ENCODE data around the gene ZBTB18.
"Not testable (repeated sequence)": the region's sequence is repeated elsewhere in the genome, so short reads cannot be mapped to it uniquely, and the experiment has no call there.

ZBTB18 gene

GRCh38 chr1:244022864-244023440 lies 28.1 kb upstream of the ZBTB18 start:
- DNase-seq: no peak
- TF ChIP-seq GATA1 (IDR thresholded peaks at IDR 0.05; ENCODE audit: low read depth, low read length): no peak
- TF ChIP-seq POLR2A (IDR thresholded peaks at IDR 0.05; ENCODE audit: low read length): no peak

DNA sequence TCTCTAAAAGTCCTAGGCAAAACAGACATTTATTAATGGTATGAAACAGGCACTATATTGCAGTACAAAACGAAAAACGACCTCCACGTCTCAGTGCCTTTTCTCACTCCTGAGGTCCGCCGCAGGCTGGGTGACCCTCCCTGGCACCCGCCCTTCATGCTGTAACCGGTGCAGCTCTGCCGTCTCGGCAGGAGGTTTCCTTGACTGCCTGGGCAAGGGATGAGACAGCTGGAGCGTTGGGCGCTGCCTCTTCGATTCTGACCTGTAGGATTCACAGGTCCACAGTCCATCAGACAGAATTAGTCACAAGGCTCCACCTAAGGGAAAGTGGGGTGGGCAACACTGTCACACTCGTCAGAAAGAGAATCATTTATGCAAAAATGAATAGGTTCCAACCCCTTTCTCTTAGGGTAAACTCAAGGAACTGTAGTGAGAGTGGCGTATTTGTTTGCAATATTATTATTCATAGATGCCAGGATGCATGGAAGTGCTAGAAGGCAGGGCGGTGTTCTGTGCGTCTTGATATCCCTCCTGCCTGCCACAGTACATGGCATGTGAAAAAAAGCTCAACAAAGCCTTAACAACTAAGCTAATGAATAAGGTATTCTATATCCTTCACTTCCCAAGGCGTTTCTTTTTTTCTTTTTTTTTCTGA lies 23.5 kb upstream of the ZBTB18 start:
- DNase-seq: no peak
- TF ChIP-seq POLR2A (IDR thresholded peaks at IDR 0.05; ENCODE audit: low read length) (no peak), GATA1 (IDR thresholded peaks at IDR 0.05; ENCODE audit: low read depth, low read length) (no peak)

GRCh38 chr1:244028701-244029100 lies 22.4 kb upstream of the ZBTB18 start:
- DNase-seq: no peak
- TF ChIP-seq POLR2A (IDR thresholded peaks at IDR 0.05; ENCODE audit: low read length) (no peak), GATA1 (IDR thresholded peaks at IDR 0.05; ENCODE audit: low read depth, low read length) (no peak)

- TF ChIP-seq POLR2A (IDR thresholded peaks at IDR 0.05; ENCODE audit: low read length) (no peak), GATA1 (IDR thresholded peaks at IDR 0.05; ENCODE audit: low read depth, low read length) (no peak)
- DNase-seq: no peak
These were observed 22.0 kb upstream of the ZBTB18 start for GRCh38 chr1:244029124-244029523.

DNA sequence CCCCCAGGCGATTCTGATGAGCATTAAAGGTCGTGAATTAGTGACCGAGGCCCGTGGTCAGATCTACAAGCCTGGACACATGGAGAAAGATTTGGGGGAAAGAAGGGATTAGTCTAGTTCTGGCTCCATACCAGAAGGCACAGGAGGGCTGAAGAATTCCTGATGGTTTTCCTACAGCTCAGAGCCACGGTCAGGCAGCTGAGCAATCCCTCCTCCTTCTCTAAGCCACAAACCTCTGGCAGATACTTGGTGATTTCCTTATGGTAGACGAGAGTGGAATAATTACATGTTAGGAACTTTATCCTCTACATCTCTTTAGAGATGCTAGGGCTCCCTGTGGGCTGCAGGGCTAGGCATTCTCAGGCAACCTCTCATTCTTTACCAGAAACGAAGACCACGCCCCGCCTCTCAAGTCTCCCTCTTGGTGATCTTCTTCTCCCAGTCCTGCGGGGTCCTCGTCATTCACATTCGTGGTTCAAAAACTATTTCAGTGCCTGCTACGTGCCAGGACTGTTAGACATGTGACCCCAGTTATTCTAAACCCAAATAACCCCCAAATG lies 20.5 kb upstream of the ZBTB18 start:
- no peak for TF ChIP-seq GATA1 (IDR thresholded peaks at IDR 0.05; ENCODE audit: low read depth, low read length)
- no peak for TF ChIP-seq POLR2A (IDR thresholded peaks at IDR 0.05; ENCODE audit: low read length)
- DNase-seq: no peak

DNA sequence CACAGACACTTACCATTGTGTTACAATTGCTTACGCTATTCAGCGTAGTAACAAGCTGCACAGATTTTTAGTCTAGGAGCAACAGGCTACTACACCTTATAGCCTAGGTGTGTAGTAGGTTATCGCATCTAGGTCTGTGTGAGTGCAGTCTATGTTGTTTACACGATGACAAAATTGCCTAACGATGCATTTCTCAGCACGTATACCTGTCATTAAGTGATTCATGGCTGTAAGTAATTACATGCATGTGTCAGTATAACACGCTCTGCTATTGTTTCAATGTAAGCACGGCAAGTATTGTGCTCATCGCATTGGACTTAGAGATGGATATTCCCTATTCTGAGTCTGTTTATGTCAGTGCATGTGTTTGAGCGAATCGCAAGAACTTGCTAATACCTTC lies 15.7 kb upstream of the ZBTB18 start:
- DNase-seq: no peak
- TF ChIP-seq POLR2A (IDR thresholded peaks at IDR 0.05; ENCODE audit: low read length): no peak
- TF ChIP-seq GATA1 (IDR thresholded peaks at IDR 0.05; ENCODE audit: low read depth, low read length): no peak

DNA sequence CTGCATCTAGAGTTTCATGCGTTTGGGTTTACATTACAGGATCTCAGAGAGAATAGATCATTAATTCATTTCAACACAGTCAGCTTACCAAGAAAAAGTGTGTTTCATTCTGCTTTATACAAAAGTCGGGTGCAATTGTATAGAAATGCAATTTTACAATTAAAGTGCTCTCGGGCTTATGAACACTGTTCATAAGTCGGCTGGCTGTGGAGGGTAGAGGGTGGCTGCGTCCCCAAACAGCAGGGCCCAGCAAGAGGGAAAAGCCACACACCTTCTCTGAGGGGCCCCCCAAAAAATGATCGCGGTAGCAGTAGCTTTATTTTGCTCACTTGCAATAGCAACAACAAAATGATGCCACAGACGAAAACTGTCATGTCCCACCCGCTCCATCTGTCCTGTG lies 13.8 kb upstream of the ZBTB18 start:
- TF ChIP-seq POLR2A (IDR thresholded peaks at IDR 0.05; ENCODE audit: low read length) (no peak), GATA1 (IDR thresholded peaks at IDR 0.05; ENCODE audit: low read depth, low read length) (no peak)
- DNase-seq: no peak

GRCh38 chr1:244041466-244042120 lies 9.5 kb upstream of the ZBTB18 start:
- DNase-seq: no peak

DNA sequence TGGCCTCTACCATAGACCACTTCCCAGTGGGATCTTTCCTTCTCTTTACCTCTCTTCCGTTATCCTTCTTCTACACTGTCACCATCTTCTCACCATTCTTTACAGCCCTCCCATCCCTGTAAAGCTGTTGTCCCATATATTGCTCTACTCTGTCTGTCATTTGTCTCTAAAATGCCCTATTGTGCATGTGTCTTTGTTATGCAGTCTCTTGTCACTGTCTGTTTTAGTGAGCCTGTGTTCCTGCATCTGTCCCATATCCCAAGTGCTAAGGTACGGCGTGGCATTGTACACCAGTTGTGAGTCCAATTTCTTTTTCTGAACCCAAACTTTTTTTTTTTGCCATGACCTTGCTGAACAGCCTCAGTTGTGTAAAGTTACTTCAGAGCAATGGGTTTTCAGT lies 8.8 kb upstream of the ZBTB18 start:
- no peak for DNase-seq
- no peak for TF ChIP-seq GATA1 (IDR thresholded peaks at IDR 0.05; ENCODE audit: low read depth, low read length)
- TF ChIP-seq POLR2A (IDR thresholded peaks at IDR 0.05; ENCODE audit: low read length): no peak

More at GRCh38 chr1:244041466-244042120, 9.5 kb upstream of the ZBTB18 start:
- TF ChIP-seq GATA1 (IDR thresholded peaks at IDR 0.05; ENCODE audit: low read depth, low read length): no peak
- no peak for TF ChIP-seq POLR2A (IDR thresholded peaks at IDR 0.05; ENCODE audit: low read length)

- TF ChIP-seq GATA1 (IDR thresholded peaks at IDR 0.05; ENCODE audit: low read depth, low read length) (no peak), POLR2A (IDR thresholded peaks at IDR 0.05; ENCODE audit: low read length) (no peak)
- no peak for DNase-seq
These were observed 6.7 kb upstream of the ZBTB18 start for GRCh38 chr1:244044423-244044822.

- not testable (repeated sequence) for DNase-seq
These were observed 4.8 kb upstream of the ZBTB18 start for GRCh38 chr1:244046254-244046653.

DNA sequence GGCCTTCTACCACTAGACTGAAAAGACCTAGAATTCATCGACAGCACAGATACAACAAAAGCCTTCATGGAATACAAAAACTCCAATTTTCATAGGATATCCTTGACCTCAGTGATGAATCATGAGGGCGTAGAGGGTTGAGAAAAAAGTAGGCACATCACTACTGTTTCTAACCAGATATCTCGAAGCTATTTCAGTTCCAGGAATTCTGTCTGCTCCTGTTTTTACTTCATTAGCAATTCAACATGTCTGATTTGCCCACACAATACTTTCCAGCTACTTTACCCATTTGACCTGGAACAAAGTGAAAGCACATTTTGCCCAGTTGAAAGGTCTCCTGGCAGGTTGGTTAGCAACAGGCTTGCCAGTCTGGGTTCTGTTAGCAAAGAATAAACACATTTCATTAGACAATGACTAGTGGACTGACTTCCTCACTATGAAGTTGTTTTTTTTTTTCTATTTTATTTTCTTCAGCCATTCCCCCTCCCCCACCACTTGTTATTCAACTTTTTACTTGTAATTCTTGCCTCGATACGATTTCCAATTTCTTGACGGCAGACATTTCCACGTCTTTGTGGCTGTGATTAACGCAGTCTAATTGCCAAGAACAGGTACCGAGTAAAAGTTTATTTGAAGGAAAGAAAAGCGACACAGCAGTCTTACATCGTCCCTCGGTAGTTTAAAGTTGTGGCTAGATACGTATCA lies 4.0 kb upstream of the ZBTB18 start:
- TF ChIP-seq GATA1 (IDR thresholded peaks at IDR 0.05; ENCODE audit: low read depth, low read length) (no peak), POLR2A (IDR thresholded peaks at IDR 0.05; ENCODE audit: low read length) (no peak)
- peak; percentile 62 to 73 for DNase-seq

DNA sequence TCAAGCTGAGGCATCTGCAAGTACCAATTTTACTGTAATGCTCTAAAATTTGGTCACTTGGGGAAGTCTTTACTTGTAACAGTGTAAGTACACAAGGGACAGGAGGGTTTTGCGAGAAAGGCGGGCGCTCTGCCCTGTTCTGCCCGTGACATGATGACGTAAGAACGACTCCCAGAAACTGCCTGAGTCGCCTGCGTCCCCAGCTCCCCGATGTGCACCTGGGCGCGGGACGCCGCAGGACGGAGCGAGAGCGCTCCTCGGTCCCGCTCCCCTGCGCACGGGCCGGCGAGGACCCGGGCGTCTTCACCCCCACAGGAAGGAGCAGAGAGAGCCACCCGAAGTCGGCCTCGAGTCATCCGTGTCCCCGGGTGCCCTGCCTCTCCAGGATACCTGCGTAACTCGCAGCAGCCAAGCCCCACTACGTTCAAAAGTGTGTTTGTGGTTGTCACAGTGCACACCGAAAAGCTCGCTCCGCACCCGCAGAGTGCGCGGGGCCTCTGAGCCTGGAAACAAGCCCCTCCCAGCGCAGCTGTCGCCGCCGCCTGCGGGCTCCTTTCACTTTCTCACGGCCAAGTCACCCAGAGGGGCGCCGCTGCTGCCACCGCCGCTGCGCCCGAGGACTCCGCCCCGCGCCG lies 3.3 kb upstream of the ZBTB18 start:
- TF ChIP-seq POLR2A (IDR thresholded peaks at IDR 0.05; ENCODE audit: low read length) (peak; percentile 97), GATA1 (IDR thresholded peaks at IDR 0.05; ENCODE audit: low read depth, low read length) (no peak)
- DNase-seq: peak; percentile 89 to 90
